ENCODE results near the gene RERE.

- TF ChIP-seq CTCF (IDR thresholded peaks at IDR 0.05) (no peak), MAX (CRISPR knock-in tag; IDR thresholded peaks at IDR 0.05) (no peak), ZNF416 (CRISPR knock-in tag; IDR thresholded peaks at IDR 0.05) (no peak), TCF7 (CRISPR knock-in tag; IDR thresholded peaks at IDR 0.05; ENCODE audit: low read depth) (no peak), NR1H2 (CRISPR knock-in tag; IDR thresholded peaks at IDR 0.05) (no peak), GABPB1 (CRISPR knock-in tag; IDR thresholded peaks at IDR 0.05) (no peak), FOXP4 (CRISPR knock-in tag; IDR thresholded peaks at IDR 0.05) (no peak), TEAD4 (CRISPR knock-in tag; IDR thresholded peaks at IDR 0.05) (no peak), SMAD3 (CRISPR knock-in tag; IDR thresholded peaks at IDR 0.05; ENCODE audit: borderline replicate concordance) (no peak), CREB1 (CRISPR knock-in tag; IDR thresholded peaks at IDR 0.05) (no peak), USF2 (CRISPR knock-in tag; IDR thresholded peaks at IDR 0.05) (no peak), ZNF121 (CRISPR knock-in tag; IDR thresholded peaks at IDR 0.05) (no peak), ELF4 (CRISPR knock-in tag; IDR thresholded peaks at IDR 0.05; ENCODE audit: low read depth) (no peak)
Measured at GRCh38 chr1:8388732-8389562, 428.5 kb downstream of the RERE start.

All from WTC11 (cell line).